NK-92 treated with Interleukin-12 subunit alpha and Interleukin-12 subunit beta, amount 100 ng/mL, for 24 hours (cell line): ENCODE results near the gene NAAA.
"Not testable (repeated sequence)": the region's sequence is repeated elsewhere in the genome, so short reads cannot be mapped to it uniquely, and the experiment has no call there.

ENCODE experiments used
- DNase-seq: peaks from one replicate; lab custom pipeline; 2025; lab: John Stamatoyannopoulos, UW

Gene NAAA

DNA sequence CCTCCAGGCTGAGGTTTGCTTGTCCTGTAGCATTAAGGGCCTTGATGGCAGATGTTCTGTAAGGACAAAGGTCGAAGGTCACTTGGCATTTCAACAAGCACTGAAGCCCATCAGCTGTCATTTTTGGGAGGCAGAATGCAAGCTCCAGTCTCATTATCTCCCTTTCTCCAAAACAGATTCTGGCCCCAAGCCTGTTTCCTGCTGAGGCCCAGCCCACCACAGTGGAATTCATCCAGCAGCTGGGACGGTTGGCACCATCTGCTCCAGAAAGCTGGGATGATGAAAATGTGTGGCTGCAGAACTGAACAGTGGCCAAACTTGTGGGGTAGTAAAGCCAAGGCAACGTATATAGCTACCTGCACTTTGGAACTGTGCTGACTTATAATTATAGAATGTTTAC is 20.9 kb downstream of the NAAA start:
- DNase-seq = no peak

- peak; percentile 0 for DNase-seq
Measured at GRCh38 chr4:75916091-75916661, 24.6 kb downstream of the NAAA start.

DNA sequence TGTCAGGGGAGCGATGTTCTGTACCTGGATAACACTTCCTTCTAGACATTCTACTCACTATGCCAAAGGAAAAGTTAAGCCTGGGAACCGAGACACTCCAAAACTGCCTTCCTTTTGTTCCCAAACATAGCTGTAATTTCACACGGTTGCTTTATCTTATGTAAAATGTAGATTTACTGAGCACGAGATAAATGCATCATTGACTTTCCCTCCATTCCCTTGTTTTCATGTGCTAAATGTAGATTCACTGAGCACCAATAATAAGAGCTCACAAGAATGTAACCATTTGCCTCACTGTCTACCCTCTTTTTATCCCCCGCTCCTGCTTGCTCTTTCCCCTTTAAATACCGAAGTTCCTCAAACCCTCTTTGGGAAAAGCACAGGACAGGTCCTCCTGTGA is 27.8 kb downstream of the NAAA start:
- no peak for DNase-seq

DNA sequence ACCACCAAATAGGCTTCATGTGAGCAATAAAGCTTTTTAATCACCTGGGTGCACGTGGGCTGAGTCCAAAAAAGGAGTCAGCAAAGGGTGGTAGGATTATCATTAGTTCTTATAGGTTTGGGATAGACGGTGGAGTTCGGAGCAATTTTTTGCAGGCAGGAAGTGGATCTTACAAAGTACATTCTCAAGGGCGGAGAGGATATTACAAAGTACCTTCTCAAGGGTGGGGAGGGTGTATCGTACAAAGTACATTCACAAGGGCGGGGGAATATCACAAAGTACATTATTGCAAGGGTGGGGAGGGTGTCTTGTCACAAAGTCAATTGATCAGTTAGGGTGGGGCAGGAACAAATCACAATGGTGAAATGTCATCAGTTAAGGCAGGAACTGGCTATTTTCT is 30.0 kb downstream of the NAAA start:
- not testable (repeated sequence) for DNase-seq

DNA sequence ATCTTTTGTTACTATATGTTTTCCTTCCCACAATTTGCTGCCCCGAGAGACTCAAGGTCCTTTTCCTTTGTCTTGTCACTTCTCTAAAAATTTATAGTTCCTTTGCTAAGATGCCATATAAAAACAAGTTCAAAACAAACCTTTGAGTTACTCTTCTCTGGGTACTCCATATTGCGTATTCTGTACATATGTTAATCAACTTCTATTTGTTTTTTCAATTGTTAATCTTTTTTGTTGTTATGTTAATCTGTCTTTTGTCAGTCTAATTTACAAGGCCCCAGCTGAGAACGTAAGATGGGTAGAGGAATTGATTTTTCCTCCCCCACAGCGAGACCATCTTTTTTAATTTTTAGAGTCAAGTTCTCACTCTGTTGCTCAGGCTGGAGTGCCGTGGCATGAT is 31.4 kb downstream of the NAAA start:
- DNase-seq = no peak

- DNase-seq = no peak
Measured at GRCh38 chr4:75908555-75908954, 32.3 kb downstream of the NAAA start.

- DNase-seq = no peak
Measured at GRCh38 chr4:75907966-75908365, 32.8 kb downstream of the NAAA start.

DNA sequence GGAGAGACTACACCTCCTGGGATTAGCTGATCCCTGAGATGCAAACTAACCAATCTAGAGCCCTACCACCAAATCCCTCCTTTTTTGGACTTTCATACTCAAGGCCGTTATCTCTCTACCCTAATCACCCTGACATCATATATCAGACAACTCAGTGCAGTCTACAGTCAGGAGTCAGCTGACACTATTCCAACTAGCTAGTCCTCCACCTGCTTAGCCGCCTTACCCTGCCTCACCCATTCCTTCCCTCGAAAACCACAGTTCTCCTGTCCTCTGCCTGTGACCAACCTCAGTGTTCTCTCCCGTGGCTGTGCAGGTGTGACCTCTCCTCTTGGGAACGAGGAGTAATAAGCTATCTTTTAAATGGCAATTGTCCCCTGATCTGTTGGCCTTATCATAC is 36.7 kb downstream of the NAAA start:
- DNase-seq = no peak

GRCh38 chr4:75902352-75902751 is 38.5 kb downstream of the NAAA start, which contains the start of gene PPEF2:
Gene PPEF2 (minus strand): TSS chr4:75902452. CDS start chr4:75896325, 6,127 bp downstream.
- DNase-seq = no peak

GRCh38 chr4:75898536-75898935 is 42.3 kb downstream of the NAAA start:
- DNase-seq = no peak

- DNase-seq = no peak
Measured at GRCh38 chr4:75895744-75896314, 45.0 kb downstream of the NAAA start.

- DNase-seq = no peak
Measured at GRCh38 chr4:75892508-75892907, 48.3 kb downstream of the NAAA start.

GRCh38 chr4:75891611-75892010 is 49.2 kb downstream of the NAAA start:
- DNase-seq = no peak

DNA sequence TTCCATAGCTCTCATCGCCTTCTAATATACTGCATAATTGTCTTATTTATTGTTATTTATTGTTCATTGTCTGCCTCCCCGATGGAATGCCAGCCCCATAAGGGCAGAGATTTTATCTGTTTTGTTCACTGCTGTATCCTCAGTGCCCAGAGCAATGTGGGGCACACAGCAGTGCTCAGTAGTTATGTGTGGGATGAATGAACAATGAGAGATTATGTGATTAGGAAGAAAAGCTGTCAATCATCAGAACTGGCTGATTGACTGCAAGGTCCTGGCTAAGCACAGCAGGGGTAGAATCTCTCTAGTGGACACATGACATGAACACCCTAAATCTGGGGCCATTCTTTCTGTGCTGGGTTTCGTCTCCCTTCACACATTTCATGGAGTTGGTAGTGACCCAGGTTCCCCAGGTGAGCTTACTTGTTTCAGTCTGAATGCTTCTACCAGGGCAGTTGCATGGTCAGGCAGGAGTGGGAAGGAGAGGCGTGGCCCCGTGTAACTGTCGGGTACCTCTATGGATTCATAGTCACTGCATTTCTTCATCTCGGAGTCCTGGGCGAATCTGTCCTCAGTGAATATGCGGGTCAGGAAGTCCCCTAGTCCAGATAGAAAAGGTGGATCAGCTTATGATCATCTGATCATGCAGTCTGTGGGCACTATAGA is 51.1 kb downstream of the NAAA start:
- DNase-seq = no peak

DNA sequence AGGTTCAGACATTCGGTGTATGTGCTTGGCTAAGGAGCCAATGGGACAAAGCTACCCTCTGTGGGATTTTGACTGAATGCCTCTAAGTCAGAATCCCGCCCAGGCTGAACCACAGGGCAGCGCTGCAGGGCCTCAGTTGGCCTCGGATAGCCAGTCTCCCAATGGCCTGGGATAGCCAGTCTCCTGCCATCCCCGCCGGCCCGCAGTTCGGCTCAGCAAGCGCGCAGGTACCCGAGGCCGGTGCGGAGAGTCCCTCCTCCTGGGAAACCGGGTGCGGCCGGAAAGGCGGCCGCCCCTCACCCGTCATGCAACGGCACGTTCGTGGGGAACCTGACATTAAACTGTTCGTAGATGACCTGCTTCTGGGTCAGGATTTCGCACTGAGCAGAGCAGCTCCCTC is 54.7 kb downstream of the NAAA start:
- no peak for DNase-seq

GRCh38 chr4:75881476-75881875 is 59.3 kb downstream of the NAAA start:
- DNase-seq = no peak

DNA sequence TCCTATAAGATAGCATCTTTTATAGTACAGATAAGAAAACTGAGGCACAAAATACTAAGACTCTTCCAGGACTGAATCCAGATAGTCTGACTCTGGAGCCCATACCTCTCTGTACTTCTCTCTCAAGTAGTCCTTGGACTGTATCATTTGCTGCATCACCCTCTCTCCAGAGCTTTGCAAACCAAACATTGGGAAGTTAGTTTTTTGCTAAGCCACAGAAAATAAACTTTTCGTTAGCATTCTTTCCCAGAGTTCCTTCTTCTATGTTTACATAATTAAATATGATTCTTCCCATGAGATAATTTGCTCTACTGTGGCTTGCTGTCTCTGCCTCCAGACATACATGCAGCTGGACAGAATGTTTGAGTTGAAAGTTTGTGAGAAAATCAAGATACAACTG is 60.5 kb downstream of the NAAA start:
- DNase-seq = no peak

DNA sequence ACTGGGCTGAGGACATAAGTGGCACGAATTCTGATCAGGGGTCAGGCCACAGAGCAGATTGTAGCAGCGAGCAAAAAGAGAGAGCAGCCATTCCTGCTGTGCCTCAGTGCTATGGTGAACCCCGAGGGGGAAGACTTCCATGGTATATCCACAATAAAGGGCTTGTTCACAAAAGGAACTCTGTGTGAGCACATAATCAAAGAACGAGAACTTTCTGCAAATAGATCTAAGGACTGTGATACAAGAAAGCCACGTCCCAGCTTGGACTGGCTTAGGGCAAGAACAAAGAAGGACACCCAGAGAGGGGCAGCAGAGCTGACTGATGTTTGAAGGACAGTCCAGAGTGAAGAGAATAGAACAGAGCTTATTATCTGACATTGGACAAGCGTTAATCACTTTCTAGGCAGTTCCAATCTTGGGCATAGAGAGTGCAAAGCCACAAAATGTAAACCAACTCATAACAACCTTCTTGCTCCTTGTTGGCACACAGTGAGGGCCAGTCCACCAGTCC is 62.5 kb downstream of the NAAA start:
- DNase-seq = no peak

DNA sequence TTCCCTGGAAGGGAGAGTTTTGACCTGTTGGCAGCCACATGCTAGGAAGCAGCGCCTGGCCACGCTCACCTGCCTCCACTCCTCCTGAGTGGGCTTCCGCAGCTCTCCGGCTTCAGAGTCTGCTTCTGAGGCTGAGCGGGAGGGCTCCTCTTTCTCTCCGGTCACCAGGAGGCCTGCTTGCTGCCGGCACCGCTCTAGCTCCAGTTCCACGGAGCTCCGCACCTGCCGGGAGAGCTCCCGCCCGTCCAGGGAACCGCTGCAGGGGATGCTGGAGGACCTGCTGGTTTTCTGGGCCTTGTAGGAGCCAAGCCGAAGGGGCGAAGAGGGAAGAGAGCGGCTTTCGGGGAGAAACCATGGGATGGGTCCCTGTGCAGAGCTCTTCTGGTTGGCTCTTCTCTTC is 64.6 kb downstream of the NAAA start:
- no peak for DNase-seq

DNA sequence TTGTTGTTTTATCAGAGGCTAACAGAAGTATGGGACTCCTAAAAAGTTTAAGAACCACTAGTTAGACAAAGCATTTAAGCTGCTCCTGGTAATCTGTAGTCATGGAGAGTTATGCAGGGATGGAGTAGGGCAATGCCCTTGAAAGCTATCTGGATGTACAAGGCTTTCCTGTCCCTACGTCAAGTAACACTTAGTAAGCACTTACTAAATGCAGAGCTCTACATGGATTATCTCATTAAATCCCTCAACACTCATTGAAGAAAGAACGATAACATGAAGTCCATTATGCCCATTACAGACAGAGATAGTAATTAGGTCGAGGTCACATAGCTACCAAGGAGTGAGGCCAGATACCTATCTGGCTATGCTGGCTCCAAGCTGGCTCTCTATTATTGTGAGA is 71.7 kb downstream of the NAAA start:
- DNase-seq = no peak

- no peak for DNase-seq
Measured at GRCh38 chr4:75867130-75867529, 73.7 kb downstream of the NAAA start.
